Spleen (tissue), 13 donors: Measurements from ENCODE around the gene ALG10B. TPM values are rescaled to one million over a fixed set of nuclear protein-coding genes. Genes with fewer than 3 reads are reported as not detected.

ENCODE experiments used
- DNase-seq: peaks from one replicate; pipeline ENCODE4 v3.0.0-alpha.2; 2020
- H3K27ac ChIP-seq, 8 donors: fragments of 200-600 bp; sonication (generic) in 7 of 8; 1 replicate in 4 of 8; 2 replicates in 4 of 8; pipeline versions ENCODE4 v1.5.0 to v1.8.0; 2016 to 2021; ENCODE audit warnings: inconsistent platforms in 4 of 8, mild to moderate bottlenecking in 4 of 8, moderate library complexity in 1 of 8
- H3K27me3 ChIP-seq, 7 donors: fragments of 200-600 bp; sonication (generic) in 6 of 7; replicated peaks in 1 of 7; 1 replicate in 4 of 7; 2 replicates in 3 of 7; pipeline versions ENCODE4 v1.5.0 to v1.8.0; 2016 to 2021; ENCODE audit warnings: inconsistent platforms in 3 of 7, mild to moderate bottlenecking in 1 of 7
- H3K36me3 ChIP-seq, 6 donors: fragments of 200-600 bp; sonication (generic) in 5 of 6; 1 replicate in 4 of 6; 2 replicates in 2 of 6; pipeline versions ENCODE4 v1.5.0 to v1.8.0; 2016 to 2021; ENCODE audit warnings: inconsistent platforms in 2 of 6
- H3K4me1 ChIP-seq, 6 donors: fragments of 200-600 bp; sonication (generic) in 5 of 6; 1 replicate in 3 of 6; 2 replicates in 3 of 6; pipeline versions ENCODE4 v1.5.0 to v1.8.0; 2016 to 2021; ENCODE audit warnings: inconsistent platforms in 3 of 6
- H3K4me3 ChIP-seq, 8 donors: fragments of 200-600 bp; sonication (generic) in 7 of 8; 1 replicate in 4 of 8; 2 replicates in 4 of 8; pipeline versions ENCODE4 v1.5.0 to v1.8.0; 2016 to 2021; ENCODE audit warnings: inconsistent platforms in 4 of 8, mild to moderate bottlenecking in 4 of 8, moderate library complexity in 2 of 8
- H3K9me3 ChIP-seq, 8 donors: fragments of 200-600 bp; sonication (generic) in 7 of 8; 1 replicate in 4 of 8; 2 replicates in 4 of 8; pipeline versions ENCODE4 v1.5.0 to v1.8.0; 2016 to 2021; ENCODE audit warnings: inconsistent platforms in 4 of 8
- CTCF ChIP-seq, 11 experiments: fragments of 200-600 bp in 7 of 11; fragments of 450-650 bp in 4 of 11; sonication (generic) in 4 of 11; IDR thresholded peaks in 8 of 11; conservative IDR thresholded peaks in 3 of 11; 1 replicate in 7 of 11; 2 replicates in 4 of 11; pipeline versions ENCODE4 v1.4.0 to v1.8.0; 2016 to 2021; ENCODE audit warnings: antibody characterized with exemption in 11 of 11, inconsistent platforms in 4 of 11, mild to moderate bottlenecking in 1 of 11
- POLR2A ChIP-seq, 3 donors: fragments of 450-650 bp; IDR thresholded peaks; one replicate each; pipeline ENCODE4 v1.5.1; 2017; ENCODE audit warnings: antibody characterized with exemption in 3 of 3, mild to moderate bottlenecking in 1 of 3
- POLR2AphosphoS5 ChIP-seq, 3 donors: sonication (generic); formaldehyde crosslinking; IDR thresholded peaks; one replicate each; pipeline ENCODE4 v1.5.1; 2017; ENCODE audit warnings: antibody characterized with exemption in 3 of 3
- WGBS, 5 donors: extraction: QIAGEN DNeasy Blood & Tissue Kit in 3 of 5; methylation state at CpG; one replicate each; pipeline versions ENCODE4 v1.1.5 to v1.1.7; 2013 to 2018; 5-methylcytosine and 5-hydroxymethylcytosine counted together
- intact Hi-C: fragments of 100-400 bp; cut with DNase I; formaldehyde crosslinking; loops from one replicate; pipeline ENCODE4 v1.15.0; 2023; ENCODE audit warnings: low total_unique reads
- long read RNA-seq, 2 donors: transcript quantifications; one replicate each; lab custom pipeline, GENCODE V29; 2026
- polyA plus RNA-seq, 3 donors: library from polyadenylated mRNA; stranded (reverse); fragments of 200-250 nt; gene quantifications; one replicate each; pipeline ENCODE4 v1.2.1, GENCODE V29; 2013
- total RNA-seq, 7 donors: library from RNA; depleted of rRNA in 3 of 7; stranded (reverse); fragments of >200 nt in 3 of 7; fragmentation: NEBNext Ultra II Directional in 4 of 7; extraction: Animal tissue kit (Norgen Biotek cat#: 25700) in 4 of 7; gene quantifications; one replicate each; pipeline versions ENCODE4 v1.1.0 to v1.2.1, GENCODE V29; 2016 to 2021
- donor health status: healthy with polysubstance abuse.
- donor health status: DM: no; HTN: no; CAD: no; lungs with moderate emphysema.
- donor health status: DM: no; HTN: no; CAD: no.
- donor health status: Bipolar disorder and iron deficiency.
- donor health status: healthy.
- donor health status: DM: no; HTN: no; CAD: no.
- donor health status: DM: yes; HTN: yes; CAD: no.

The ALG10B gene
- total RNA-seq (10 to 100 TPM in 4 of 7 donors, 1 to 10 TPM in 3; 6.7 to 13.9 (median 10.6) TPM), polyA plus RNA-seq (1 to 10 TPM; 1.7 to 1.9 (median 1.9) TPM)
- long read RNA-seq, donor 1, result 0 reads
- long read RNA-seq, donor 2, result 0 reads

- Histone ChIP-seq H3K9me3 (no peaks in the 10 kb centered on the region), H3K4me1 (peaks cover 0 to 35% (median 12%) of the 10 kb centered on the region in 6 donors), H3K4me3 (peak within 1 kb of the TSS; percentile 37 to 73 (median 58))
These were observed at the start of gene ALG10B for GRCh38 chr12:38316391-38317129. ALG10B (plus strand) TSS chr12:38316774; CDS start chr12:38316894, 120 bp downstream.

GRCh38 chr12:38268612-38269011 lies 48.0 kb upstream of the ALG10B start:
- H3K36me3 ChIP-seq, result no peaks in the 10 kb centered on the region
- H3K9me3 ChIP-seq, result no peaks in the 10 kb centered on the region
- intact Hi-C loops, result no loop called here
- TF ChIP-seq CTCF (IDR thresholded peaks at IDR 0.05 in 8 of 11, conservative IDR thresholded peaks at IDR 0.05 in 3 of 11), result no peak
- TF ChIP-seq POLR2AphosphoS5 (IDR thresholded peaks at IDR 0.05), result no peak
- TF ChIP-seq POLR2A (IDR thresholded peaks at IDR 0.05), result no peak
- no peak overlapping the region for H3K4me3 ChIP-seq
- H3K27me3 ChIP-seq, result no peaks in the 10 kb centered on the region
- DNase-seq, result no peak
- H3K4me1 ChIP-seq, result no peaks in the 10 kb centered on the region
- H3K27ac ChIP-seq, result no peak overlapping the region

More at GRCh38 chr12:38316391-38317129, at the start of gene ALG10B:
- intact Hi-C loops, result loop anchor here (10.0 kb wide), 1 partner anchor 182 kb away; no protein-coding TSS in a partner anchor
- WGBS, 5 donors, result 0 to 1% (median 1%) methylated on average over 42 of the region's 42 CpGs
- H3K36me3 ChIP-seq, result peaks cover 0 to 14% (median 0%) of the 10 kb centered on the region in 6 donors
- H3K27me3 ChIP-seq, result no peaks in the 10 kb centered on the region
- peak within 1 kb of the TSS; percentile 80 to 88 (median 86) for H3K27ac ChIP-seq
- peak; percentile 95 for DNase-seq
- peak; percentile 52 to 80 (median 58) for TF ChIP-seq POLR2AphosphoS5 (IDR thresholded peaks at IDR 0.05)
- no peak for TF ChIP-seq POLR2A (IDR thresholded peaks at IDR 0.05)
- peak; percentile 48 to 89 (median 77) for TF ChIP-seq CTCF (IDR thresholded peaks at IDR 0.05 in 8 of 11, conservative IDR thresholded peaks at IDR 0.05 in 3 of 11)

- 34 to 71% (median 48%) methylated on average over 1 of the region's 1 CpG for WGBS, 5 donors
- TF ChIP-seq POLR2AphosphoS5 (IDR thresholded peaks at IDR 0.05), result no peak
- TF ChIP-seq POLR2A (IDR thresholded peaks at IDR 0.05), result no peak
- TF ChIP-seq CTCF (IDR thresholded peaks at IDR 0.05 in 8 of 11, conservative IDR thresholded peaks at IDR 0.05 in 3 of 11), result no peak
- Histone ChIP-seq H3K9me3 (no peaks in the 10 kb centered on the region), H3K36me3 (no peaks in the 10 kb centered on the region), H3K4me1 (no peaks in the 10 kb centered on the region), H3K4me3 (no peak overlapping the region), H3K27me3 (no peaks in the 10 kb centered on the region), H3K27ac (no peak overlapping the region)
- intact Hi-C loops, result no loop called here
- DNase-seq, result no peak
These were observed 46.7 kb upstream of the ALG10B start for GRCh38 chr12:38269897-38270296.

GRCh38 chr12:38279756-38280155 lies 36.8 kb upstream of the ALG10B start:
- DNase-seq, result no peak
- no peaks in the 10 kb centered on the region for H3K36me3 ChIP-seq
- intact Hi-C loops, result no loop called here
- H3K27me3 ChIP-seq, result no peaks in the 10 kb centered on the region
- H3K4me3 ChIP-seq, result no peak overlapping the region
- TF ChIP-seq POLR2A (IDR thresholded peaks at IDR 0.05), result no peak
- no peak for TF ChIP-seq CTCF (IDR thresholded peaks at IDR 0.05 in 8 of 11, conservative IDR thresholded peaks at IDR 0.05 in 3 of 11)
- TF ChIP-seq POLR2AphosphoS5 (IDR thresholded peaks at IDR 0.05), result no peak
- H3K27ac ChIP-seq, result no peak overlapping the region
- H3K9me3 ChIP-seq, result peaks cover 0 to 3% (median 0%) of the 10 kb centered on the region in 8 donors
- no peaks in the 10 kb centered on the region for H3K4me1 ChIP-seq
- 31 to 58% (median 35%) methylated on average over 2 of the region's 2 CpGs for WGBS, 5 donors
